H1 (cell line): ENCODE results near the gene STAU1. TPM values are rescaled to one million over a fixed set of nuclear protein-coding genes. Genes with fewer than 3 reads are reported as not detected.

ENCODE experiments used
- CTCF ChIA-PET: fragments of 300-600 bp; sonication (Branson Sonifier 250); formaldehyde crosslinking; loops from one replicate; lab custom pipeline; 2021; ENCODE audit not compliant: partially characterized antibody; lab: Charles Lee
- POLR2A ChIA-PET: fragments of 300-600 bp; sonication (Branson Sonifier 250); formaldehyde crosslinking; loops from one replicate; lab custom pipeline; 2021; ENCODE audit warnings: inconsistent platforms; ENCODE audit not compliant: partially characterized antibody; lab: Charles Lee
- DNase-seq, 2 experiments: peaks; one replicate each; pipeline versions ENCODE4 v3.0.0 to v3.0.0-alpha.2; 2010 to 2022; ENCODE audit warnings: low spot score in 2 of 2, low read depth in 1 of 2, mixed read lengths in 1 of 2
- FAIRE-seq: peaks from 2 replicates; lab custom pipeline; 2011; peaks lifted over from hg19 to GRCh38; lab: Jason Lieb, UNC
- H2AFZ ChIP-seq: 2 replicates; pipeline ENCODE4 v1.8.1; 2012; ENCODE audit warnings: low read length, inconsistent platforms
- H2AK5ac ChIP-seq: 2 replicates; pipeline ENCODE4 v1.6.1; 2013; ENCODE audit warnings: low read depth, low read length
- H2BK120ac ChIP-seq: replicated peaks from 2 replicates; pipeline ENCODE3; 2013; ENCODE audit warnings: low read depth, low read length, inconsistent platforms
- H2BK12ac ChIP-seq: 2 replicates; pipeline ENCODE4 v1.6.1; 2013; ENCODE audit warnings: low read depth, low read length
- H2BK15ac ChIP-seq: 2 replicates; pipeline ENCODE4 v1.6.1; 2013; ENCODE audit warnings: low read length
- H2BK20ac ChIP-seq: 2 replicates; pipeline ENCODE4 v1.6.1; 2013; ENCODE audit warnings: low read length
- H2BK5ac ChIP-seq: 2 replicates; pipeline ENCODE4 v1.6.1; 2013; ENCODE audit warnings: low read depth, low read length
- H3K14ac ChIP-seq: 2 replicates; pipeline ENCODE4 v1.6.1; 2013; ENCODE audit warnings: inconsistent platforms; ENCODE audit not compliant: insufficient read length
- H3K18ac ChIP-seq: 2 replicates; pipeline ENCODE4 v1.6.1; 2013; ENCODE audit warnings: low read length; ENCODE audit errors: extremely low read depth
- H3K23ac ChIP-seq: 2 replicates; pipeline ENCODE4 v1.6.1; 2013; ENCODE audit warnings: inconsistent platforms; ENCODE audit not compliant: insufficient read length
- H3K23me2 ChIP-seq: 2 replicates; pipeline ENCODE4 v1.6.1; 2013; ENCODE audit warnings: low read depth, low read length
- H3K27ac ChIP-seq: 2 replicates; pipeline ENCODE4 v1.6.1; 2011; ENCODE audit warnings: low read depth, low read length, inconsistent platforms
- H3K27me3 ChIP-seq, 4 experiments: replicated peaks in 1 of 4; 1 replicate in 1 of 4; 2 replicates in 3 of 4; pipeline versions ENCODE4 v1.6.1 to v1.8.1; 2011 to 2013; ENCODE audit warnings: low read length in 3 of 4, mild to moderate bottlenecking in 3 of 4, inconsistent platforms in 2 of 4, mixed read lengths in 2 of 4, moderate library complexity in 1 of 4; ENCODE audit not compliant: control insufficient read depth in 3 of 4, insufficient read depth in 3 of 4; ENCODE audit errors: extremely low read depth in 1 of 4
- H3K36me3 ChIP-seq, 4 experiments: 2 replicates each; pipeline versions ENCODE4 v1.6.1 to v1.8.1; 2011 to 2013; ENCODE audit warnings: mild to moderate bottlenecking in 4 of 4, low read length in 3 of 4, moderate library complexity in 2 of 4, control low read depth in 1 of 4, inconsistent platforms in 1 of 4; ENCODE audit not compliant: insufficient read depth in 4 of 4, control insufficient read depth in 2 of 4
- H3K4ac ChIP-seq: replicated peaks from 2 replicates; pipeline ENCODE3; 2013; ENCODE audit warnings: low read length, low read depth, mixed read lengths, inconsistent platforms; ENCODE audit not compliant: insufficient read length
- H3K4me1 ChIP-seq, 4 experiments: replicated peaks in 1 of 4; 1 replicate in 1 of 4; 2 replicates in 3 of 4; pipeline versions ENCODE4 v1.6.1 to v1.8.1; 2011 to 2013; ENCODE audit warnings: low read length in 3 of 4, inconsistent platforms in 2 of 4, mixed read lengths in 1 of 4; ENCODE audit not compliant: insufficient read depth in 4 of 4, control insufficient read depth in 3 of 4
- H3K4me2 ChIP-seq, 2 experiments: 2 replicates each; pipeline versions ENCODE4 v1.6.1 to v1.8.1; 2011 to 2013; ENCODE audit warnings: low read depth in 2 of 2, low read length in 2 of 2, control low read depth in 1 of 2, inconsistent platforms in 1 of 2, mild to moderate bottlenecking in 1 of 2; ENCODE audit not compliant: insufficient read depth in 1 of 2
- H3K4me3 ChIP-seq, 4 experiments: fragments of 200-600, 300-600 bp in 1 of 4; sonication (generic), shearing (Covaris generic), sonication (Bioruptor Twin) in 1 of 4; 2 replicates each; pipeline versions ENCODE4 v1.5.1 to v1.8.1; 2011 to 2016; ENCODE audit warnings: low read length in 4 of 4, low read depth in 3 of 4, control low read depth in 2 of 4, inconsistent platforms in 2 of 4, mild to moderate bottlenecking in 2 of 4, mixed read lengths in 1 of 4, moderate library complexity in 1 of 4; ENCODE audit not compliant: insufficient read depth in 2 of 4; ENCODE audit errors: extremely low read depth in 1 of 4
- H3K56ac ChIP-seq: replicated peaks from 2 replicates; pipeline ENCODE3; 2013; ENCODE audit warnings: low read depth, mild to moderate bottlenecking, mixed read lengths, low read length, inconsistent platforms; ENCODE audit not compliant: insufficient read length
- H3K79me1 ChIP-seq: 2 replicates; pipeline ENCODE4 v1.6.1; 2013; ENCODE audit warnings: low read depth, low read length, control low read depth
- H3K79me2 ChIP-seq, 2 experiments: 2 replicates each; pipeline versions ENCODE4 v1.6.1 to v1.8.1; 2012 to 2013; ENCODE audit warnings: low read length in 2 of 2, mild to moderate bottlenecking in 2 of 2, inconsistent platforms in 1 of 2; ENCODE audit not compliant: insufficient read depth in 2 of 2, control insufficient read depth in 1 of 2
- H3K9ac ChIP-seq, 4 experiments: replicated peaks in 1 of 4; 1 replicate in 1 of 4; 2 replicates in 3 of 4; pipeline versions ENCODE4 v1.6.1 to v1.8.1; 2011 to 2013; ENCODE audit warnings: low read depth in 3 of 4, low read length in 3 of 4, control low read depth in 2 of 4, mild to moderate bottlenecking in 2 of 4, moderate library complexity in 2 of 4, inconsistent platforms in 1 of 4; ENCODE audit errors: extremely low read depth in 1 of 4
- H3K9me3 ChIP-seq, 2 experiments: 2 replicates each; pipeline versions ENCODE4 v1.6.1 to v1.8.1; 2012 to 2013; ENCODE audit warnings: mild to moderate bottlenecking in 2 of 2, moderate library complexity in 2 of 2, control low read depth in 1 of 2, inconsistent platforms in 1 of 2, low read depth in 1 of 2, low read length in 1 of 2, mixed read lengths in 1 of 2; ENCODE audit not compliant: insufficient read depth in 2 of 2
- H4K20me1 ChIP-seq, 2 experiments: replicated peaks in 1 of 2; 2 replicates each; pipeline versions ENCODE3 to v1.8.1; 2011 to 2013; ENCODE audit warnings: inconsistent platforms in 2 of 2, low read length in 2 of 2, mild to moderate bottlenecking in 1 of 2; ENCODE audit not compliant: insufficient read depth in 2 of 2, control insufficient read depth in 1 of 2
- H4K5ac ChIP-seq: 2 replicates; pipeline ENCODE4 v1.6.1; 2013; ENCODE audit warnings: low read length, low read depth, mixed read lengths, inconsistent platforms; ENCODE audit not compliant: insufficient read length
- H4K8ac ChIP-seq: 2 replicates; pipeline ENCODE4 v1.8.0; 2013; ENCODE audit warnings: mild to moderate bottlenecking, moderate library complexity, low read length, inconsistent platforms; ENCODE audit not compliant: insufficient read depth; ENCODE audit errors: extremely low read depth
- H4K91ac ChIP-seq: replicated peaks from 2 replicates; pipeline ENCODE3; 2013; ENCODE audit warnings: low read length, mixed read lengths, inconsistent platforms; ENCODE audit not compliant: insufficient read length
- BRCA1 ChIP-seq: IDR thresholded peaks from 2 replicates; pipeline ENCODE4 v1.6.1; 2012; ENCODE audit warnings: low read depth, low read length, improper control_type of control experiment
- HDAC2 ChIP-seq, 2 experiments: fragments of 300-600 bp in 1 of 2; sonication (generic) in 1 of 2; IDR thresholded peaks; 2 replicates each; pipeline ENCODE4 v1.6.1; 2011 to 2012; ENCODE audit warnings: low read depth in 2 of 2, low read length in 2 of 2, mild to moderate bottlenecking in 2 of 2, moderate library complexity in 2 of 2, borderline replicate concordance in 1 of 2, inconsistent platforms in 1 of 2
- KDM1A ChIP-seq: fragments of 200-600, 300-600 bp; sonication (generic); IDR thresholded peaks from 2 replicates; pipeline ENCODE4 v1.7.1; 2016; ENCODE audit warnings: mild to moderate bottlenecking, low read length, borderline replicate concordance
- SAP30 ChIP-seq: fragments of 300-600 bp; sonication (generic); IDR thresholded peaks from 2 replicates; pipeline ENCODE4 v1.7.1; 2012; ENCODE audit warnings: low read length, moderate library complexity, mild to moderate bottlenecking, inconsistent platforms; ENCODE audit not compliant: insufficient read depth, insufficient replicate concordance
- TEAD4 ChIP-seq: IDR thresholded peaks from 2 replicates; pipeline ENCODE4 v1.6.1; 2012; ENCODE audit warnings: low read depth, low read length, inconsistent platforms, mixed read lengths
- ZNF274 ChIP-seq: IDR thresholded peaks from 2 replicates; pipeline ENCODE4 v1.7.0; 2012; ENCODE audit warnings: low read length, borderline replicate concordance; ENCODE audit errors: extremely low read depth
- WGBS, 2 experiments: shearing (Covaris generic) in 1 of 2; methylation state at CpG; one replicate each; pipeline versions ENCODE4 v1.1.6 to v1.1.7; 2013 to 2015; ENCODE audit warnings: low lambda C conversion rate in 2 of 2, mixed read lengths in 2 of 2, inconsistent platforms in 1 of 2, low coverage in 1 of 2, missing lambda C conversion rate in 1 of 2; ENCODE audit not compliant: insufficient replicate concordance in 2 of 2, insufficient coverage in 1 of 2, insufficient read length in 1 of 2; ENCODE audit errors: extremely low coverage in 1 of 2, missing lambda C conversion rate in 1 of 2; 5-methylcytosine and 5-hydroxymethylcytosine counted together
- polyA plus RNA-seq, 7 experiments: library from polyadenylated mRNA; depleted of rRNA in 3 of 7; stranded (reverse) in 5 of 7; unstranded in 2 of 7; fragments of >200 nt in 5 of 7; fragments of 200-250 nt in 2 of 7; gene quantifications; 1 replicate in 5 of 7; 2 replicates in 1 of 7; 4 replicates in 1 of 7; pipeline versions ENCODE4 v1.2.1 to v1.2.3, GENCODE V29; 2011 to 2013; ENCODE audit warnings: missing spikeins in 2 of 7, mixed read lengths in 2 of 7
- total RNA-seq: library from RNA; stranded (reverse); fragmentation: NEBNext Ultra II Directional; extraction: Animal tissue kit (Norgen Biotek cat#: 25700); gene quantifications from 2 replicates; pipeline ENCODE4 v1.2.1, GENCODE V29; 2021

STAU1 gene
- total and polyA plus RNA-seq, 2 of the 8 experiments (the other 6 are each of a cell fraction or from before 2014, with no cell fraction given) = 41.4 to 107 TPM

DNA sequence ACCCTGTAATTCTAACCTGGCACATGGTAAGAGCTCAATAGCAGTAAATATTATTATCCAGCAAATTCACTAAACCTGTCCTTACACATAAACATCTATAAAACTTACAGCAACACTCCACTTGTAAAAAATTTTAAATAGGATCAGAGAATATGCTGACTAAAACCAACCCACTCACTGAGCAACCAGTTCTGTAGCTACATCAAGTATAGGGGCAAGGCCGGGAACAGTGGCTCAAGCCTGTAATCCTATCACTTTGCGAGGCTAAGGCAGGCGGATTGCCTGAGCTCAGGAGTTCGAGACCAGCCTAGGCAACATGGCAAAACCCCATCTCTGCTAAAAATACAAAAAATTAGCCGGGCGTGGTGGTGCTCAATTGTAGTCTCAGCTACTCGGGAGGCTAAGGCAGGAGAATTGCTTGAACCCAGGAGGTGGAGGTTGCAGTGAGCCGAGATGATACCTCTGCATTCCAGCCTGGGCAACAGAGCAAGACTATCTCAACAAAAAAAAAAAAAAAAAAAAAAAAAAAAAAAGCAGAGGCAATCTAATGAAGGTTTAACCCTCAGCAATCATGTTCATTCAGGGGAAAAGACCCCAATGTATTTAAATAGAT lies 6.8 kb downstream of the STAU1 start:
- Histone ChIP-seq H2BK120ac (no peak overlapping the region), H3K4me2 (no peak overlapping the region), H3K4ac (no peak overlapping the region), H2AFZ (no peak overlapping the region), H3K23me2 (no peaks in the 10 kb centered on the region), H2BK15ac (no peak overlapping the region), H3K56ac (no peak overlapping the region), H3K9me3 (no peaks in the 10 kb centered on the region), H2AK5ac (no peak overlapping the region), H3K18ac (no peak overlapping the region), H3K79me2 (peaks cover 28 to 93% of the 10 kb centered on the region in 2 experiments), H3K14ac (no peak overlapping the region), H2BK20ac (no peak overlapping the region), H3K27ac (no peak overlapping the region), H3K27me3 (no peaks in the 10 kb centered on the region), H3K23ac (no peak overlapping the region), H3K9ac (no peak overlapping the region), H2BK5ac (no peak overlapping the region), H3K36me3 (peaks cover 0 to 3% (median 0%) of the 10 kb centered on the region in 4 experiments; a peak in 1 of 8 replicates), H4K8ac (no peak overlapping the region), H4K5ac (no peak overlapping the region), H4K20me1 (peaks cover 9 to 13% of the 10 kb centered on the region in 2 experiments), H3K4me3 (no peak overlapping the region), H4K91ac (no peak overlapping the region), H3K4me1 (peaks cover 0 to under 1% (median 0%) of the 10 kb centered on the region in 4 experiments; a peak in 1 of 7 replicates), H2BK12ac (no peak overlapping the region), H3K79me1 (peaks cover 6% of the 10 kb centered on the region)
- FAIRE-seq = no peak
- ChIA-PET CTCF (interaction anchor here (1.1 to 2.8 kb wide), 5 partner anchors 35 to 48 kb away, joined by 3 to 16 read pairs (median 4); no protein-coding TSS in a partner anchor), POLR2A (interaction anchor here (0.7 to 1.2 kb wide), 2 partner anchors 12 to 95 kb away, joined by 3 read pairs; no protein-coding TSS in a partner anchor)
- WGBS, 2 experiments = 96% methylated on average over 8 of the region's 8 CpGs; no CpG with 5 or more reads in 1 of the 2 experiments
- DNase-seq = no peak
- TF ChIP-seq BRCA1 (no peak), SAP30 (no peak), HDAC2 (IDR thresholded peaks at IDR 0.05; ENCODE audit: borderline replicate concordance in 1 of 2, low read depth in 2 of 2, low read length in 2 of 2) (no peak), KDM1A (no peak), ZNF274 (no peak), TEAD4 (no peak)
